Right lung (tissue), 5 donors: ENCODE measurements around the gene TSEN54. TPM values are rescaled to one million over a fixed set of nuclear protein-coding genes. Genes with fewer than 3 reads are reported as not detected.
A peak's percentile ranks its signal among the peaks of the same experiment; 100 is the strongest.

Experiments used
- DNase-seq, 2 donors: peaks; one replicate each; pipeline ENCODE4 v3.0.0-alpha.2; 2013
- polyA plus RNA-seq, 5 donors: library from polyadenylated mRNA; unstranded; fragments of 120-200 nt; gene quantifications; one replicate each; pipeline versions ENCODE4 v1.2.1 to v1.2.3, GENCODE V29; 2013; ENCODE audit warnings: inconsistent platforms in 1 of 5, low replicate concordance in 1 of 5; ENCODE audit not compliant: insufficient read length in 5 of 5, insufficient read depth in 1 of 5

The TSEN54 gene
- polyA plus RNA-seq, 5 donors, result 33.2 to 47.2 (median 44.3) TPM

GRCh38 chr17:75563063-75563758, 46.9 kb downstream of the TSEN54 start:
- DNase-seq, result no peak

GRCh38 chr17:75564195-75564594, 47.9 kb downstream of the TSEN54 start:
- no peak for DNase-seq

GRCh38 chr17:75565066-75565465, 48.7 kb downstream of the TSEN54 start:
- no peak for DNase-seq

GRCh38 chr17:75565618-75566017, 49.3 kb downstream of the TSEN54 start:
- no peak for DNase-seq

- no peak for DNase-seq
These were observed 50.1 kb downstream of the TSEN54 start for GRCh38 chr17:75566416-75566815.

GRCh38 chr17:75566834-75567233, 50.5 kb downstream of the TSEN54 start:
- no peak for DNase-seq

- no peak for DNase-seq
These were observed 52.3 kb downstream of the TSEN54 start for GRCh38 chr17:75568412-75569255.

- DNase-seq, result no peak
These were observed 53.8 kb downstream of the TSEN54 start for GRCh38 chr17:75570034-75570676.

GRCh38 chr17:75570772-75571171, 54.4 kb downstream of the TSEN54 start:
- DNase-seq, result no peak

GRCh38 chr17:75571197-75571884, 55.0 kb downstream of the TSEN54 start:
- DNase-seq, result peak in 1 of 2 donors; percentile 6

GRCh38 chr17:75571885-75572215, 55.5 kb downstream of the TSEN54 start:
- no peak for DNase-seq

- no peak for DNase-seq
These were observed 56.6 kb downstream of the TSEN54 start for GRCh38 chr17:75572713-75573539.

GRCh38 chr17:75573540-75573957, 57.2 kb downstream of the TSEN54 start:
- no peak for DNase-seq

GRCh38 chr17:75573994-75574393, 57.7 kb downstream of the TSEN54 start:
- no peak for DNase-seq

Other genes with a start within 250 kb of the TSEN54 start
- 10 to 100 TPM; 14.7 to 17.2 (median 15.5) TPM for gene MIF4GD, start 245.3 kb upstream of the TSEN54 start, polyA plus RNA-seq
- gene SLC25A19, start 227.1 kb upstream of the TSEN54 start, polyA plus RNA-seq, result 1 to 10 TPM; 5.5 to 8.2 (median 7.6) TPM
- gene GRB2, start 110.8 kb upstream of the TSEN54 start, polyA plus RNA-seq, result 10 to 100 TPM; 75.3 to 92.2 (median 83.5) TPM
- 10 to 100 TPM; 62.5 to 96.8 (median 77.0) TPM for gene TMEM94, start 59.9 kb upstream of the TSEN54 start, polyA plus RNA-seq
- 10 to 100 TPM; 17.9 to 32.6 (median 23.9) TPM for gene CASKIN2, start 991 bp upstream of the TSEN54 start, polyA plus RNA-seq
- gene LLGL2, start 9.2 kb downstream of the TSEN54 start, polyA plus RNA-seq, result 10 to 100 TPM; 29.3 to 67.0 (median 49.0) TPM
- 100 to 1,000 TPM; 181 to 260 (median 240) TPM for gene MYO15B, start 71.3 kb downstream of the TSEN54 start, polyA plus RNA-seq
- gene SMIM5, start 116.9 kb downstream of the TSEN54 start, polyA plus RNA-seq, result 1 to 10 TPM; 1.4 to 3.7 (median 2.3) TPM
- gene RECQL5, start 150.6 kb downstream of the TSEN54 start, polyA plus RNA-seq, result 10 to 100 TPM; 26.0 to 36.5 (median 33.4) TPM
- 100 to 1,000 TPM; 101 to 112 (median 102) TPM for gene SAP30BP, start 150.8 kb downstream of the TSEN54 start, polyA plus RNA-seq
- gene ITGB4, start 204.9 kb downstream of the TSEN54 start, polyA plus RNA-seq, result 10 to 100 TPM in 1 of 5 donors, 1 to 10 TPM in 4; 6.5 to 10.9 (median 7.2) TPM
- 10 to 100 TPM in 4 of 5 donors, 1 to 10 TPM in 1; 9.3 to 24.7 (median 13.9) TPM for gene GALK1, start 248.7 kb downstream of the TSEN54 start, polyA plus RNA-seq